Fibroblast of lung (primary cell): ENCODE measurements around the gene C19orf44. TPM values are rescaled to one million over a fixed set of nuclear protein-coding genes. Genes with fewer than 3 reads are reported as not detected.

Source experiments
- DNase-seq, 2 donors: peaks; one replicate each; pipeline versions ENCODE4 v3.0.0 to v3.0.0-alpha.2; 2010; ENCODE audit warnings: low read depth in 2 of 2
- H2AFZ ChIP-seq: 2 replicates; pipeline ENCODE4 v1.5.1; 2012; ENCODE audit warnings: low read length, control low read depth, inconsistent platforms
- H3K27ac ChIP-seq: 2 replicates; pipeline ENCODE4 v1.5.1; 2011; ENCODE audit warnings: low read length, control low read depth; ENCODE audit not compliant: insufficient read depth
- H3K27me3 ChIP-seq: 2 replicates; pipeline ENCODE4 v1.5.1; 2011; ENCODE audit warnings: mild to moderate bottlenecking, low read length; ENCODE audit not compliant: control insufficient read depth, insufficient read depth
- H3K36me3 ChIP-seq: 2 replicates; pipeline ENCODE4 v1.5.1; 2011; ENCODE audit warnings: low read length; ENCODE audit not compliant: control insufficient read depth, insufficient read depth
- H3K4me1 ChIP-seq: 2 replicates; pipeline ENCODE4 v1.5.1; 2011; ENCODE audit warnings: low read length; ENCODE audit not compliant: control insufficient read depth, insufficient read depth; ENCODE audit errors: extremely low read depth
- H3K4me2 ChIP-seq: 2 replicates; pipeline ENCODE4 v1.5.1; 2011; ENCODE audit warnings: low read length, control low read depth; ENCODE audit not compliant: insufficient read depth; ENCODE audit errors: extremely low read depth
- H3K4me3 ChIP-seq, 4 experiments: fragments of 200-600 bp in 1 of 4; sonication (generic) in 1 of 4; replicated peaks in 1 of 4; 2 replicates each; pipeline ENCODE4 v1.5.1; 2011 to 2016; ENCODE audit warnings: low read length in 4 of 4, low read depth in 3 of 4, mild to moderate bottlenecking in 3 of 4, control low read depth in 2 of 4, inconsistent platforms in 1 of 4, mixed read lengths in 1 of 4; ENCODE audit not compliant: insufficient read depth in 1 of 4; ENCODE audit errors: control extremely low read depth in 1 of 4
- H3K79me2 ChIP-seq: 2 replicates; pipeline ENCODE4 v1.5.1; 2012; ENCODE audit warnings: mild to moderate bottlenecking, low read length, inconsistent platforms; ENCODE audit not compliant: control insufficient read depth, insufficient read depth
- H3K9ac ChIP-seq: 2 replicates; pipeline ENCODE4 v1.5.1; 2011; ENCODE audit warnings: mild to moderate bottlenecking, low read length, control low read depth; ENCODE audit not compliant: insufficient read depth
- H3K9me3 ChIP-seq: 2 replicates; pipeline ENCODE4 v1.5.1; 2012; ENCODE audit warnings: low read depth, low read length; ENCODE audit not compliant: control insufficient read depth, insufficient read depth
- H4K20me1 ChIP-seq: 2 replicates; pipeline ENCODE4 v1.5.1; 2011; ENCODE audit warnings: low read length; ENCODE audit not compliant: control insufficient read depth, insufficient read depth; ENCODE audit errors: extremely low read depth
- CTCF ChIP-seq, 2 donors: IDR thresholded peaks in 1 of 2; conservative IDR thresholded peaks in 1 of 2; 1 replicate in 1 of 2; 2 replicates in 1 of 2; pipeline ENCODE4 v1.5.1; 2011 to 2012; ENCODE audit warnings: low read length in 2 of 2, control low read depth in 1 of 2, inconsistent platforms in 1 of 2, low read depth in 1 of 2, mild to moderate bottlenecking in 1 of 2
- EZH2 ChIP-seq: IDR thresholded peaks from 2 replicates; pipeline ENCODE4 v1.5.1; 2012; ENCODE audit warnings: low read length, control low read depth, mild to moderate bottlenecking; ENCODE audit errors: missing control alignments
- polyA plus RNA-seq, 2 donors: library from polyadenylated mRNA; depleted of rRNA in 1 of 2; stranded (reverse) in 1 of 2; unstranded in 1 of 2; fragments of >200 nt; gene quantifications; 2 replicates each; pipeline ENCODE4 v1.2.1, GENCODE V29; 2011 to 2012; ENCODE audit warnings: missing spikeins in 1 of 2
- total RNA-seq: library from RNA; depleted of rRNA; stranded (reverse); fragments of >200 nt; gene quantifications from 2 replicates; pipeline ENCODE4 v1.2.1, GENCODE V29; 2014

The C19orf44 gene
- total and polyA plus RNA-seq, 2 donors (not counting 1 experiment from before 2014, with no cell fraction given), result 2.9 to 3.6 TPM

GRCh38 chr19:16449330-16449961, 46.7 kb upstream of the C19orf44 start:
- TF ChIP-seq CTCF (conservative IDR thresholded peaks at IDR 0.05 in 1 of 2, IDR thresholded peaks at IDR 0.05 in 1 of 2; ENCODE audit: low read depth in 1 of 2, low read length in 2 of 2) (no peak), EZH2 (no peak)
- Histone ChIP-seq H3K4me2 (no peak overlapping the region), H2AFZ (no peak overlapping the region), H3K36me3 (no peaks in the 10 kb centered on the region), H3K4me3 (no peak overlapping the region), H3K79me2 (peaks cover 48% of the 10 kb centered on the region), H3K4me1 (peaks cover 20% of the 10 kb centered on the region), H4K20me1 (peaks cover 3% of the 10 kb centered on the region), H3K27ac (no peak overlapping the region), H3K9me3 (no peaks in the 10 kb centered on the region), H3K9ac (no peak overlapping the region), H3K27me3 (no peaks in the 10 kb centered on the region)
- DNase-seq, result peak; percentile 13 to 34

GRCh38 chr19:16452325-16452724, 43.9 kb upstream of the C19orf44 start:
- Histone ChIP-seq H3K4me3 (no peak overlapping the region), H3K79me2 (peaks cover 55% of the 10 kb centered on the region), H3K9ac (no peak overlapping the region), H2AFZ (no peak overlapping the region), H3K4me2 (no peak overlapping the region), H3K4me1 (peaks cover 16% of the 10 kb centered on the region), H3K27ac (no peak overlapping the region), H3K36me3 (no peaks in the 10 kb centered on the region), H4K20me1 (peaks cover 1% of the 10 kb centered on the region), H3K27me3 (no peaks in the 10 kb centered on the region), H3K9me3 (no peaks in the 10 kb centered on the region)
- TF ChIP-seq CTCF (conservative IDR thresholded peaks at IDR 0.05 in 1 of 2, IDR thresholded peaks at IDR 0.05 in 1 of 2; ENCODE audit: low read depth in 1 of 2, low read length in 2 of 2) (no peak), EZH2 (no peak)
- no peak for DNase-seq

GRCh38 chr19:16454351-16454918, 41.8 kb upstream of the C19orf44 start:
- Histone ChIP-seq H3K27ac (no peak overlapping the region), H3K4me3 (no peak overlapping the region), H3K9me3 (no peaks in the 10 kb centered on the region), H3K27me3 (no peaks in the 10 kb centered on the region), H3K36me3 (no peaks in the 10 kb centered on the region), H2AFZ (no peak overlapping the region), H3K9ac (no peak overlapping the region), H4K20me1 (peaks cover 1% of the 10 kb centered on the region), H3K4me1 (peaks cover 24% of the 10 kb centered on the region), H3K4me2 (no peak overlapping the region), H3K79me2 (peaks cover 60% of the 10 kb centered on the region)
- no peak for DNase-seq
- no peak for TF ChIP-seq CTCF (conservative IDR thresholded peaks at IDR 0.05 in 1 of 2, IDR thresholded peaks at IDR 0.05 in 1 of 2; ENCODE audit: low read depth in 1 of 2, low read length in 2 of 2)
- TF ChIP-seq EZH2, result no peak
